AG09309 (cell line): ENCODE results near the gene WWTR1.

Experiments used
- DNase-seq: peaks from one replicate; pipeline ENCODE4 v3.0.0-alpha.2; 2010; ENCODE audit warnings: low read depth
- H3K4me3 ChIP-seq: 2 replicates; pipeline ENCODE4 v1.5.1; 2011; ENCODE audit warnings: mild to moderate bottlenecking, low read depth, low read length, moderate library complexity; ENCODE audit not compliant: control insufficient read depth
- TF ChIP-seq, protein P1 (sequence below): IDR thresholded peaks from 2 replicates; pipeline ENCODE4 v1.5.1; 2011; ENCODE audit warnings: mild to moderate bottlenecking, low read depth, low read length, inconsistent platforms; ENCODE audit not compliant: insufficient read depth, control insufficient read depth; ENCODE audit errors: missing control alignments

WWTR1 gene

DNA sequence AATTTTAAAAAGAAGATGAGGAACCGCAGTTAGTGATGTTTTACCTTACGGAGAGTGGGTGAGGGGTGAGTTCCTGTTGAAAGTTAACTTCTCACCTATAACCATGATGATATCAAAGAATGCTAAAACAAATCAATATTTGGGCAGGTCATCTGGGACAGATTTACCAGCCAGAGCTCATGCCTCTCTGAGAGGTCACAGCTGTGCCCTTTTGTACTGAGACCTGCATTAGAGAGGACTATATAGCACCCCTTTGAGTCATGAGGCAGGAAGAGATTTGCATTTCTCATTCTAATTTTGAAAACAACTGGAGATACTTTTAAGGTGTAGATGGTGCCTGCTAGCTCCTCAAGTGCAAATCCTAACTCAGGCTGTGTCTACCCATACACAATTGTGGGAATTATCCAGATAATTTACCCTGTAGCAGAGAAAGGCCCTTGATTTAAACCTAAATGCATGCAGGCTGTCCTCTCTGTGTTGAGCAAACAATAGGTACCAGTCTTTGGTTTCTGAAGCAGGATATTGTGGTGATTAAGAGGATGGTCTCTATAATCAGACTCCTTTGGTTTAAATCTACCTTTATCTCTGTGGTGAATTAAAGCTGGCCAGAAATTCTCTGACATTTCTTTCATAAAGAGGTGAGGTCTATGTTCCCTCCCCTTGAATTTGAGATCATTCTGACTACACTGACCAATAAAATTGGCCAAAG, 189.2 kb downstream of the WWTR1 start:
- TF ChIP-seq, protein P1, sequence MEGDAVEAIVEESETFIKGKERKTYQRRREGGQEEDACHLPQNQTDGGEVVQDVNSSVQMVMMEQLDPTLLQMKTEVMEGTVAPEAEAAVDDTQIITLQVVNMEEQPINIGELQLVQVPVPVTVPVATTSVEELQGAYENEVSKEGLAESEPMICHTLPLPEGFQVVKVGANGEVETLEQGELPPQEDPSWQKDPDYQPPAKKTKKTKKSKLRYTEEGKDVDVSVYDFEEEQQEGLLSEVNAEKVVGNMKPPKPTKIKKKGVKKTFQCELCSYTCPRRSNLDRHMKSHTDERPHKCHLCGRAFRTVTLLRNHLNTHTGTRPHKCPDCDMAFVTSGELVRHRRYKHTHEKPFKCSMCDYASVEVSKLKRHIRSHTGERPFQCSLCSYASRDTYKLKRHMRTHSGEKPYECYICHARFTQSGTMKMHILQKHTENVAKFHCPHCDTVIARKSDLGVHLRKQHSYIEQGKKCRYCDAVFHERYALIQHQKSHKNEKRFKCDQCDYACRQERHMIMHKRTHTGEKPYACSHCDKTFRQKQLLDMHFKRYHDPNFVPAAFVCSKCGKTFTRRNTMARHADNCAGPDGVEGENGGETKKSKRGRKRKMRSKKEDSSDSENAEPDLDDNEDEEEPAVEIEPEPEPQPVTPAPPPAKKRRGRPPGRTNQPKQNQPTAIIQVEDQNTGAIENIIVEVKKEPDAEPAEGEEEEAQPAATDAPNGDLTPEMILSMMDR = no peak
- H3K4me3 ChIP-seq = no peak overlapping the region
- DNase-seq = no peak
